Peyer's patch (tissue), 4 donors: Measurements from ENCODE around the gene LCP2.

Experiments
- CTCF ChIP-seq, 6 experiments: fragments of 450-650 bp in 4 of 6; fragments of 200-600 bp in 2 of 6; sonication (generic) in 1 of 6; IDR thresholded peaks; one replicate each; pipeline ENCODE4 v1.5.1; 2017 to 2019; ENCODE audit warnings: antibody characterized with exemption in 6 of 6, mild to moderate bottlenecking in 3 of 6, moderate library complexity in 1 of 6
- POLR2A ChIP-seq, 2 donors: fragments of 450-650 bp; IDR thresholded peaks; one replicate each; pipeline ENCODE4 v1.5.1; 2017; ENCODE audit warnings: antibody characterized with exemption in 2 of 2, mild to moderate bottlenecking in 2 of 2, moderate library complexity in 2 of 2

GRCh38 chr5:170211575-170212334, 85.8 kb downstream of the LCP2 start:
- TF ChIP-seq CTCF (IDR thresholded peaks at IDR 0.05) (no peak), POLR2A (IDR thresholded peaks at IDR 0.05) (no peak)
